ENCODE results near the gene NFIC.

The NFIC gene

DNA sequence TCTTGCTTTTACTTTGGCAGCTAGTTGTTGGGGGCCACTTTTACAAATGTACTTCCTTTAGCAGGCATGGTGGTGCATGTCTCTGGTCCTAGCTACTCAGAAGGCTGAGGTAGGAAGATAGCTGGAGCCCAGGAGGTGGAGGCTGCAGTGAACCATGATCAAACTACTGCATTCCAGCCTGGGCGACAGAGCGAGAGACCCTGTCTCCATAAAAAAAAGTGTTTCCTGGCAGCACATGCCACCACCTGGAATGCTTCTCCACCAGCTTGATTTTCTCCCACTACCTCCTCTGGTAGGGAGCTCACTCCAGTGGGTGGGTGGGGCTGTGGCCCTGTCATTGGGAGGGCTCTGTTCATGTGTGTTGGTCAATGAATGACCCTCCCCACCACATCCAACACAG lies 152.3 kb downstream of the NFIC start:
- no peak for DNase-seq
- H3K4me3 ChIP-seq: no peak overlapping the region
- no peak for TF ChIP-seq CTCF (IDR thresholded peaks at IDR 0.05)
- intact Hi-C loops (cut with DNase I; ENCODE audit: low total_unique reads): no loop called here
- no peaks in the 10 kb centered on the region for H3K9me3 ChIP-seq
- H3K27me3 ChIP-seq: no peaks in the 10 kb centered on the region
- H3K36me3 ChIP-seq: peaks cover 8 to 48% (median 15%) of the 10 kb centered on the region in 3 donors
- peaks cover 0 to 19% (median 5%) of the 10 kb centered on the region in 4 donors for H3K4me1 ChIP-seq
- no peak overlapping the region for H3K27ac ChIP-seq
